Measurements from ENCODE around the gene CDC42BPB. TPM values are rescaled to one million over a fixed set of nuclear protein-coding genes. Genes with fewer than 3 reads are reported as not detected.

The CDC42BPB gene
- total RNA-seq, 1 donor from 2014 or later: 48.2 TPM

- Mint-ChIP-seq H3K9me3 (no peaks in the 10 kb centered on the region), H3K4me3 (no peak overlapping the region), H3K36me3 (peaks cover 38% of the 10 kb centered on the region), H3K4me1 (no peaks in the 10 kb centered on the region), H3K27ac (no peak overlapping the region), H3K27me3 (ENCODE audit: insufficient read depth, low read depth) (peaks cover 3% of the 10 kb centered on the region)
- peaks cover 5% of the 10 kb centered on the region for H3K36me3 ChIP-seq
- no peak overlapping the region for H3K27ac ChIP-seq
- no peak for TF ChIP-seq EZH2 (IDR thresholded peaks at IDR 0.05)
- no peak for TF ChIP-seq EZH2phosphoT487 (IDR thresholded peaks at IDR 0.05)
- TF ChIP-seq CTCF (IDR thresholded peaks at IDR 0.05): no peak
- no peak overlapping the region for H3K9ac ChIP-seq
- H3K4me3 ChIP-seq: no peak overlapping the region
- no peaks in the 10 kb centered on the region for H4K20me1 ChIP-seq (ENCODE audit: low read depth)
- H3F3A ChIP-seq (ENCODE audit: low read depth): no peaks in the 10 kb centered on the region
- no peak overlapping the region for H3K4me2 ChIP-seq
- DNase-seq (ENCODE audit: low spot score): no peak
- no peak overlapping the region for H2AFZ ChIP-seq (replicated peaks)
- no peaks in the 10 kb centered on the region for H3K79me2 ChIP-seq (ENCODE audit: low read depth)
- H3K4me1 ChIP-seq: no peaks in the 10 kb centered on the region
- no peaks in the 10 kb centered on the region for H3K27me3 ChIP-seq
- H3K9me3 ChIP-seq (ENCODE audit: low read depth): no peaks in the 10 kb centered on the region
Measured at GRCh38 chr14:102964152-102964730, 93.1 kb downstream of the CDC42BPB start.

- Histone ChIP-seq H3K9ac (no peak overlapping the region), H3F3A (ENCODE audit: low read depth) (no peaks in the 10 kb centered on the region), H3K79me2 (ENCODE audit: low read depth) (no peaks in the 10 kb centered on the region), H2AFZ (replicated peaks) (no peak overlapping the region), H3K36me3 (peaks cover 5% of the 10 kb centered on the region), H3K4me1 (no peaks in the 10 kb centered on the region), H3K4me3 (no peak overlapping the region), H3K27me3 (no peaks in the 10 kb centered on the region), H3K27ac (no peak overlapping the region), H3K9me3 (ENCODE audit: low read depth) (no peaks in the 10 kb centered on the region), H3K4me2 (no peak overlapping the region), H4K20me1 (ENCODE audit: low read depth) (no peaks in the 10 kb centered on the region)
- H3K4me3 Mint-ChIP-seq: no peak overlapping the region
- peaks cover 2% of the 10 kb centered on the region for H3K27me3 Mint-ChIP-seq (ENCODE audit: insufficient read depth, low read depth)
- no peaks in the 10 kb centered on the region for H3K9me3 Mint-ChIP-seq
- peaks cover 36% of the 10 kb centered on the region for H3K36me3 Mint-ChIP-seq
- H3K4me1 Mint-ChIP-seq: no peaks in the 10 kb centered on the region
- no peak for DNase-seq (ENCODE audit: low spot score)
- no peak overlapping the region for H3K27ac Mint-ChIP-seq
- TF ChIP-seq CTCF (IDR thresholded peaks at IDR 0.05): no peak
Measured at GRCh38 chr14:102962111-102962627, 95.2 kb downstream of the CDC42BPB start.

- TF ChIP-seq EZH2 (IDR thresholded peaks at IDR 0.05) (no peak), EZH2phosphoT487 (IDR thresholded peaks at IDR 0.05) (no peak), CTCF (IDR thresholded peaks at IDR 0.05) (no peak)
- Mint-ChIP-seq H3K27me3 (ENCODE audit: insufficient read depth, low read depth) (peaks cover 2% of the 10 kb centered on the region), H3K36me3 (peaks cover 29% of the 10 kb centered on the region), H3K4me1 (peaks cover 6% of the 10 kb centered on the region), H3K4me3 (no peak overlapping the region), H3K9me3 (no peaks in the 10 kb centered on the region), H3K27ac (no peak overlapping the region)
- Histone ChIP-seq H3K79me2 (ENCODE audit: low read depth) (no peaks in the 10 kb centered on the region), H3K4me2 (no peak overlapping the region), H3K36me3 (peaks cover 3% of the 10 kb centered on the region), H3F3A (ENCODE audit: low read depth) (peaks cover 9% of the 10 kb centered on the region), H3K4me1 (peaks cover 9% of the 10 kb centered on the region), H4K20me1 (ENCODE audit: low read depth) (peaks cover 17% of the 10 kb centered on the region), H3K9me3 (ENCODE audit: low read depth) (no peaks in the 10 kb centered on the region), H2AFZ (replicated peaks) (no peak overlapping the region), H3K27ac (no peak overlapping the region), H3K27me3 (no peaks in the 10 kb centered on the region), H3K9ac (no peak overlapping the region), H3K4me3 (no peak overlapping the region)
- DNase-seq (ENCODE audit: low spot score): no peak
Measured at GRCh38 chr14:102958461-102958860, 98.9 kb downstream of the CDC42BPB start.

Data from neural progenitor cell (in vitro differentiated cells).